Activated CD4-positive, alpha-beta T cell treated with anti-CD3 and anti-CD28 coated beads, Interleukin-2, amount 50 U/mL, for 24 hours (primary cell): ENCODE data around the gene FUT4.
A peak's percentile ranks its signal among the peaks of the same experiment; 100 is the strongest.
"Not testable (repeated sequence)": the region's sequence is repeated elsewhere in the genome, so short reads cannot be mapped to it uniquely, and the experiment has no call there.

Experiments used
- DNase-seq, 2 donors: peaks; one replicate each; pipeline ENCODE4 v3.0.0-alpha.2; 2020; ENCODE audit warnings: low read depth in 1 of 2, low spot score in 1 of 2

Gene FUT4, protein sequence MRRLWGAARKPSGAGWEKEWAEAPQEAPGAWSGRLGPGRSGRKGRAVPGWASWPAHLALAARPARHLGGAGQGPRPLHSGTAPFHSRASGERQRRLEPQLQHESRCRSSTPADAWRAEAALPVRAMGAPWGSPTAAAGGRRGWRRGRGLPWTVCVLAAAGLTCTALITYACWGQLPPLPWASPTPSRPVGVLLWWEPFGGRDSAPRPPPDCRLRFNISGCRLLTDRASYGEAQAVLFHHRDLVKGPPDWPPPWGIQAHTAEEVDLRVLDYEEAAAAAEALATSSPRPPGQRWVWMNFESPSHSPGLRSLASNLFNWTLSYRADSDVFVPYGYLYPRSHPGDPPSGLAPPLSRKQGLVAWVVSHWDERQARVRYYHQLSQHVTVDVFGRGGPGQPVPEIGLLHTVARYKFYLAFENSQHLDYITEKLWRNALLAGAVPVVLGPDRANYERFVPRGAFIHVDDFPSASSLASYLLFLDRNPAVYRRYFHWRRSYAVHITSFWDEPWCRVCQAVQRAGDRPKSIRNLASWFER

DNA sequence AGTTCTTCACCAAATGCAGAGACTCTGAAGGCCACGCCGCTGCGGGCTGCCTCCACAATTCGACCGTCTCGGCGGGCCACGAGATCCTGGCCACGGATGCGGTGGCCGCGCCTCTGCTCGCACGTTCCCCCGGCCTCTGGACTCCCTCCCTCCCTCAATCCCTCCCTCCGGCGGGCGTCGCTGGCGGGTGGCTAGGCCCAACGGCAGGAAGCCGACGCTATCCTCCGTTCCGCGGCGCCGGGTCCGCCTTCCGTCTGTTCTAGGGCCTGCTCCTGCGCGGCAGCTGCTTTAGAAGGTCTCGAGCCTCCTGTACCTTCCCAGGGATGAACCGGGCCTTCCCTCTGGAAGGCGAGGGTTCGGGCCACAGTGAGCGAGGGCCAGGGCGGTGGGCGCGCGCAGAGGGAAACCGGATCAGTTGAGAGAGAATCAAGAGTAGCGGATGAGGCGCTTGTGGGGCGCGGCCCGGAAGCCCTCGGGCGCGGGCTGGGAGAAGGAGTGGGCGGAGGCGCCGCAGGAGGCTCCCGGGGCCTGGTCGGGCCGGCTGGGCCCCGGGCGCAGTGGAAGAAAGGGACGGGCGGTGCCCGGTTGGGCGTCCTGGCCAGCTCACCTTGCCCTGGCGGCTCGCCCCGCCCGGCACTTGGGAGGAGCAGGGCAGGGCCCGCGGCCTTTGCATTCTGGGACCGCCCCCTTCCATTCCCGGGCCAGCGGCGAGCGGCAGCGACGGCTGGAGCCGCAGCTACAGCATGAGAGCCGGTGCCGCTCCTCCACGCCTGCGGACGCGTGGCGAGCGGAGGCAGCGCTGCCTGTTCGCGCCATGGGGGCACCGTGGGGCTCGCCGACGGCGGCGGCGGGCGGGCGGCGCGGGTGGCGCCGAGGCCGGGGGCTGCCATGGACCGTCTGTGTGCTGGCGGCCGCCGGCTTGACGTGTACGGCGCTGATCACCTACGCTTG, at the start of gene FUT4:
Gene FUT4, plus strand, starts transcription at position 227 of the 951 bp plus-strand sequence. Its CDS starts 213 bp downstream, at position 440.
- peak; percentile 54 to 55 for DNase-seq

DNA sequence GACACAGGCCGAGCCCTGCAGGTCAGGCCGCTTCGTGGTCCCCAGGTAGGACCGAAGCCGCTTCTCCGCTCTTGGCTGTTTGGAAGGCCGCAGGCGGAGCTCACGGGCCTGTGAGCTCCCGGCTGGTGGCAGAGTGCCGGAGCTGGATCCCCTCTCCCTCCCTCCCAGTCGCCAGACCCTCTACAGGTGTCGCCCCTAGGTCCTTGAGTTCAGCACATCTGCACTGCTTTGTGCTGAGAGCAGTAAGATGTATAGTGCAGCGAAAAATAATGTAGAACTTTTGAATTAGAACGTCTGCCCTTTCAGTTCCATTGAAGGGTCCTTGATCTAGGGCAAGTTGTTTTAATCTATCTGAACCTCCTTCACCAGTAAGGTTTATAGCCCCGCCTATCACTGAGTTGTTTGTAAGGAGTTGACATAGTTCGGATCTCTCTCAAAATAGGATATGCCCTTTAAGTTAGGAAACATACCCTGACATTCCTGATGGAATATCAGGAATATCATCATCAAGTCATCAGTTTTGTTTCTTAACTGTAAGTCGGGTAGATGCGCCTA, 49.5 kb upstream of the FUT4 start:
- no peak for DNase-seq

DNA sequence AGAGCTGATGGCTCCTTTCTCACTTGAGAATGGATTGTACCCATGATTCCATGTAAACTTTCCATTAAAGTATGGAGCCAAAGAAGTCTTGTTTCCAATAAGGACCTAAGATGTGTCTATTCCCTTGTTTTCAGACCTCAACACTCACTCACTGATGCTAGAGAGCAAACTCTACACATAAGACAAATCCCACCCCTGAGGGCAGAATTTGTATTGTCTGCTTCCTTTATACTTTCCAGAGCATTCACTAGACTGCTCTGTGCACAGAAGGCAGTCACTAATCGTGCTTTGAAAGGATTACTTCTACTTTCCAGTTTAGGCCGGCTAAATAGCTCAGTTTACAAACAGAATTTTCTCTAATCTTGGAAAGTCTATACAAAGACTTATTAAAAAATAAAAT, 43.5 kb upstream of the FUT4 start:
- DNase-seq, result no peak

DNA sequence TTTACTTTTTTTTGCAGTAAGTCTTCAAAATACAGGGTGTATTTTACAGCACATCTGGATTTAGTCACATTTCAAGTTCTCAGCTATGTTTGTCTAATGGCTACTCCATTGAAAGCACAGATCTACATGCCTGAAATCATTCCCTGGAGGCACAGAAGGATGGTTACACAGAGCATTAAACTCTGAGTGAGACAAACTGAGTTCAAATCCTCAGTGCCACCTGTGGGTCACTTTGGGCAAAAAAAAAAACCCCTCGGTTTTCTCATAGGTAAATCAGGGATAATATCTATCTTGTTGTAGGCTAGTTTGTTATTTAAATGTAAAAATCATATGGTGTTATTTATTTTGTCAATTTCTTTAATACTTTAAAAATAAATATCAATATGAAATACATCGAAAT, 42.2 kb upstream of the FUT4 start:
- no peak for DNase-seq

DNA sequence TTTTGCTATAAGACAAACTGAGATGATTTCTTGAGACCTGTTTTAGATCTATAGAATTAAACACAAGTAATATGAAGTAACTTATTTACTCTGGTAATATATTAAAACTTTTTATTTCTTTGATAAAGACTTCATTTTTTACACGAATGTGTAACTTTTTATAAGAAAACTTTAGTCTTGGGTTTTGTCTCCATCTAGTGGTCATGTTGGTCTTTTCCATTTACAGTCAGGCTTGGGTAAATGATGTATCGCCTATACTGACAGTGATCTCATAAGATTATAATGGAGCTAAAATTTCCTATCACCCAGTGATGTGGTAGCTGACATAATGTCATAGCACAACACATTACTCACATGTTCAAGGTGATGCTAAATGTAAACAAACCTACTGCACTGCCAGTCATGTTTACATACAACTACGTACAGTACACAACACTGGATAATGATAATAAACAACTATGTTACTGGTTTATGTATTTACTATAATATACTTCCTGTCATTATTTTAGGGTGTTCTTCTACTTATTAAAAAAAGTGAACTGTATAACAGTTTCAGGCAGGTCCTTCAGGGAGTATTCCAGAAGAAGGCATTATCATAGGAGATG, 38.9 kb upstream of the FUT4 start:
- no peak for DNase-seq

DNA sequence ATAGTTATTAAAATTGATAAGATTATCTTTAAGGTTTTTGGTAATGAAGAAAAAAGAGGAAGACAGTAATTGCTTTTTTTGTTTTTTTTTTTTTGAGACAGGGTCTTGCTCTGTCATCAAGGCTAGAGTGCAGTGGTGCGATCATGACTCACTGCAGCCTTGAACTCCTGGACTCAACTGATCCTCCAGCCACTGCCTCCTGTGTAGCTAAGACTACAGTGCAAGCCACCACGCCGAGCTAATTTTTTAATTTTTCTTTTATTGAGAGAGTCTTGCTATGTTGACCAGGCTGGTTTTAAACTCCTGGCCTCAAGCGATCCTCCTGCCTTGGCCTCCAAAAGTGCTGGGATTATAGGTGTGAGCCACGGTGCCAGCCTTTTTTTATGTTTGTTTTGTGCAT, 37.2 kb upstream of the FUT4 start:
- DNase-seq, result not testable (repeated sequence)

DNA sequence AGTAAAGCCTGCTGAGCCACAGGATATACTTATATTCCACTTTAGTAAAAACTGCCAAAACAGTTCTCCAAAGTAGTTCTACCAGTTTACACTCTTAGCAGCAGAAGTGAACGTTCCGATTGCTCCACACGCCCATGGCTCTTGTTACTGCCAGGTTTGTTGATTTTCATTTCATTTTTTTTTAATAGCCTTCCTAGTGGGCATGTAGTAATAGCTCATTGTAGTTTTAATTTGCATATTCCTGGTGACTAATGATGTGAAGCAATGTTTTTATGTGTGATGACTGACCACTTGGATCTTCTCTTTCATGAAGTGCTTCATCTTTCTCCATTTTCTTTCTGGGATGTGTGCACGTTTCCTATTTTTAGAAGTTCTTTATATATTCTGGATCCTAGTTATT, 36.2 kb upstream of the FUT4 start:
- DNase-seq, result no peak

DNA sequence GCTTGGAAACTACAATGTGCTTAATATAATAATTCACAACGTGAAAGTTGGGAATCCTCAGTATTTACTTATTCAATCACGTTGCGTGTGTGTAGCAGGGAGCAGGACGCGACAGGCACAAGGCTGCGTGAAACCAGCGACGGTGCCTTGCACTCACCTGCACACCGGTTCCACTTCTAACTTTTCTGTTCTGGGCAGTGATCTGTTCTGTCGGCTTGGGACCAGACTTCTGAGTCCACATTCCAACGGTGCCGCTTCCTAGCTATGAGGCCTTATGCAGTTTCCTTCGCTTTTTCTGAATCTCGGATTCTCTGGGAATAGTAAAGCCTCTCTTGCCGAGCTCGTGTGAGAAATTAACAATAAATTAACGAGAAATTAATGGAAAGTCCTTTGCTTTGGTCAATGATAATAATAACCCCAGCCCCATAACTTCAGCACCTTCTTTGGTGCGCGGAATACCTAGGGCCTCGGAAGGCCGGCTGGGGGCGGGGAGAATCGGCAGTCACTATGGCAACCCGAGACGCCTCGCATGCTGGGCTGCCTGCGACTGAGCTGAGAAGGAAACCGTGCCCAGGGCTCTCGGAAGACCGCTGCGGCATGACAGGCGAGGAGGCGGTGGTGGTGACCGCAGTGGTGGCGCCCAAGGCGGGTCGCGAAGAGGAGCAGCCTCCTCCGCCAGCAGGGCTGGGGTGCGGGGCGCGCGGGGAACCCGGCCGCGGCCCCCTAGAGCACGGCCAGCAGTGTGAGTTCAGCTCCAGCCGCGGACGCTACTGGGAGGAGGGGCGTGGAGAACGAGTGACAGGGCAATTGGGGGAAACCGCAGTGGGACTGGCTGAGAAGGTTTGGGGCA, 31.6 kb upstream of the FUT4 start, which contains the start of gene C11orf97:
Gene C11orf97, plus strand, starts transcription at position 530 of the 850 bp plus-strand sequence. Its CDS starts 68 bp downstream, at position 598.
- DNase-seq, result peak; percentile 6 to 27

DNA sequence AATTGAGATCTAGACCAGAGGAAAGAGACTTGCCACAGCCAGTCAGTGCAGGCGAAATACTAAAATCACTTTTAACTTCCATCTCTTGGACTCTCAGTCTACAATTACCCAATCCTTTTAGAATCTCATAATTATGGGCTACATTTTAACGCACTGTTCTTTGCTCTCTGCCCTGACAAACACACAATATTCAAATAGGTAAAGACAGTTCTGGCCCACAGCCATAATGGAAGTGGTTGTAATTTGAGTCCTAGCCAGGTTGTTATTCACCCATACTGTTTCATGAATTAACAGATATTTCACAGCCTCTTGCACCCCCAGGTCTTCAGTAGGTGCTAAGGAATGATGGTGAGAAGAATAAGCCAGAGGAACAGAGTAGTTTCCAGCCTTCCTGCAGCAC, 30.6 kb upstream of the FUT4 start:
- no peak for DNase-seq

DNA sequence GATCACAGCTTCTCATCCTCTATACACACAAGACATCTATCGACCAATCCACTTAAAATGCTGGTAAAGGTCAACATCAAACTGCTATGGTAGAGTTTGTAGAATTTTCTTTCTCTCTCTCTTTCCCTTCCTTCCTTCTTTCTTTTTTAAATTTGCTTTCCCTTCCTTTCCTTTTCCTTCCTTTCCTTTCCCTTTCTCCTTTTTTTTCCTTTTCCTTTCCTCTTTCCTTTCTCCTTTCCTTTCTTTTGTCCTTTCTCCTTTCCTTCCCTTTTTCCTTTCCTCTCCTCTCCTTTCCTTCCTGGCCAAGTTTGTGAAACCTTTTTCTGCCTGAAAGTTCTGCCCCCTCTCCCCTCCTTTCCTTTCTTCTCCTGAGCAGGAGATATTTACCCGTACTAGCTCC, 28.3 kb upstream of the FUT4 start:
- no peak for DNase-seq

DNA sequence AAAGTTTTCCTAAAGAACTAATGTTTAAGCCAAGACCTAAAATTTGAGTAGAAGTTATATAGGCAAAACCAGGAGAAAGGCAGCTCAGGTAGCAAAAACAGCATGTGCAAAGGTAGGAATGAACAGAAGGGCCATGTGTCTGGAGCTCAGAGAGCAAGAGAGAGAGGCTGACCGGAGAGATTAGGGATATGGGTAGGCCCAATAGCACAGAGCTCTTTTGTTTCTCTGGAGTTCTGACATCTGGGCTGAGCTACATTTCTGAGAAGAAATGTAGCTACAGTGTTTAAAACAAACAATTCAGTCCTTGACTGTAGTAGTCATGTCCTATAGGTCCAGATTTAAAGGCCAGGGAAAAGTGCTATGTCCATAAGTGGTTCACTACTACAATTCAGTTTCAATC, 27.0 kb upstream of the FUT4 start:
- no peak for DNase-seq

DNA sequence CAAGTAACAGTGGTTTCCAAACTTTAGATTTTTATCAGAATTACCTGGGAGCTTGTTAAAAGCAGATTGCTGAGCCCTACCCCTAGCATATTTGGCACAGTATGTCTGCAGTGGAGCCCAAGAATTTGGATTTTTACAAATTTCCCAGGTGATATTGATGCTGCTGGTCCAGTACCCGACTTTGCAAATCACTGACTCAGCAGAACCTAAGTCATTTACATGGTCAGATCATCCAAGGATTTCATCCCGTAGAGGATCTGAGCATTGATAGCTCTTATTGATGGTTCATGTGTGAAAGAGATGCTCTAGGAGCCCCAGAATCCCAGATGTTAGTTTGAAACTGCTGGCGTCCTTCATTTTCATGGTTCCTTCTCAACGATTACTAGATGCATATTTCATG, 25.4 kb upstream of the FUT4 start:
- no peak for DNase-seq

DNA sequence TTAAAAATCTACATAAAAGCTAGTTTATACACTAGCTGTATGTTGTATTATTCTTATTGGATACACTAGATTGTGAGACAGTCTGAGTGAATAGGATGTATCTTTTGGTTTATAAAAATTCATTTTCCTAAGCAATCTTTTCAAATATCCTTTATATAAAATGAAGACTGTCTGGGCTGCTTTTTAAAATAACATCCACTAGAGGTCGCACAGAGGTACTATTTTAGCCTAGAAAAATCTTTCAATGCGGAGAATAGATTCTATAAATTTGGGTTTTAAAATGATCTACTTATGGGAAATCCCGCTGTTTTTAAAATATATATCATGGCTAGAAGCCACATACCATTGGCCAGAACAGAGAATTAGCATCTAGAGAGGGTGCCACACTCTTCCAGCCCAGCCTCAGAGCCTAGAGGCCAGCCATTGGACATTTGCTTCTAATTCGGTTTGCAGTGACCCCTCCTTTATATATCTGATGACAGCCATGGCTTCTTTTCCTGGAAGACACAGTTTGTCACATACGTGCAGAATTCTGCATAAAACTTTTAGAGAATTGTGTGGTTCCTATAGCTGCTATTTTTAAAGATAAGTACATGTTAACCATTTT, 24.1 kb upstream of the FUT4 start:
- DNase-seq, result no peak

DNA sequence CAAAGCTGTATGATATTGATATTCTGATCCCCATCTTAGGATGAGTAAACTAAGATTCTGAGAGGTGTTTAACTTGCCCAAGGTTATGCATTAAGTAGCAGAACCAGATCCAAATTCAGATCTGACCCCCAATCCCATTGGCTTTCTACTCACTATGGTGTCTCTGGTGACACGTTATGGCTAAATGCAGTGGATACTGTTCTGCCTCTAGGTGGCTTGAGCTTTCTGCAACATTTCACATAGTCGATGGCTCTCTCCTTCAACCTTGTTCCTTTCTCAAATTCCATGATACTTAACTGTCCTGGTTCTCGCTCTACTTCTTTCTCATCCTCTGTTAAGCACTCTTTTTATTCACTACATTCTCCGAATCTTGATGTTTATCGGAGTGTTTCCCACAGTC, 22.0 kb upstream of the FUT4 start:
- DNase-seq, result no peak

DNA sequence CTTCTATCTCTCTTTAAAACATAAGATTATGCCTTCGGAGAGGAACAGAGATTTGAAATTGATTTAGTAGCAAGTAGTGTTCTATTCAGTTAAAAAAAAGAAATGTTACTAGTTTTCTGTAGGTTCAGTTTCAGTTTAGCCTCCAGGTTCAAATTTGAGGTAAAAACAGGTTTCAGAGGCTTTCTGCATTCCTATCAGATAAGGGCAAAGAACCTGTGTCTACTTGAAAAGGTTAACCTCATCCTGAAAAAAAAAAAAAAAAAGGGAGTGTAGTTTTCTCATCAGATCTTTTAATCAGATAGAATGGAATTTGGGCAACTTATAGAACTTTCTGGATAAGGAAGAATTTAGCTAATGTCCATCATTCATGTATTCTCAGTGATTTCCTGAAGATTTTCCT, 19.4 kb upstream of the FUT4 start:
- DNase-seq, result no peak

DNA sequence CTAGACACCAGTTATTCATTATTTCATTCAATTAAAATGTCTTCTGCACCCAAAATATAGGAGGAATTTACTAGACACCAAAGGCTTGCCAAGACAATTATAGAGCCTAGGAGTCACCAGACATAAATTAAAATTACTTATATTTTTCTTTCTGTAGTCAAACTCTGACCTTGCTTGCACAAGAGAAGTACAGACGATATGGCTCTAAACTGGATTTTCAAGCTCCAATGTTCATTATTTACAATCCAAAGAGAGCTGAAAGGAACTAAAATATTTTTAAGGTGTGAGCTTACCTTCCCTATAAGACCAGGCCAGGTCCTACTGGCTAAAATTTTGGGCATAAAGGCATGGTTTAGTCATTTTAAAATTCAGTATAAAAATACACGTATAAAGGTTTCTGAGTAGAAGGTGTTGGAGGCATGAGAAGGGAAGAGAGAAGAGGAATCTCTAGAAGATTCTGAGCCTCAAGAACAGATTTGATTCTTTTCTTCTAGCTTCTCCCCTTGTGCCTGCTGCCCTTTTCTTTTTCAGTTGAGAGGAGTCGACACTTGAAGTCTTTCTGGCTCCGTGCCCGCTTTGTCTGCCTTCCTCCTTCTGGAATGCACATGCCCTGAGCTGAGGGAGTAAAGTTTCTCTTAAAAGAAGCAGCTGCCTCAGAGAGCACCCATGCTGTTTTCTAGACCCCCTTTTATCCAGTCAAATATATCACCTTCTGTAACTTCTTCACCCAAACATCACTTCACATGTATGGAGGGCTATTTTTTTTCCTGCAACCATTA, 18.0 kb upstream of the FUT4 start:
- DNase-seq, result no peak

DNA sequence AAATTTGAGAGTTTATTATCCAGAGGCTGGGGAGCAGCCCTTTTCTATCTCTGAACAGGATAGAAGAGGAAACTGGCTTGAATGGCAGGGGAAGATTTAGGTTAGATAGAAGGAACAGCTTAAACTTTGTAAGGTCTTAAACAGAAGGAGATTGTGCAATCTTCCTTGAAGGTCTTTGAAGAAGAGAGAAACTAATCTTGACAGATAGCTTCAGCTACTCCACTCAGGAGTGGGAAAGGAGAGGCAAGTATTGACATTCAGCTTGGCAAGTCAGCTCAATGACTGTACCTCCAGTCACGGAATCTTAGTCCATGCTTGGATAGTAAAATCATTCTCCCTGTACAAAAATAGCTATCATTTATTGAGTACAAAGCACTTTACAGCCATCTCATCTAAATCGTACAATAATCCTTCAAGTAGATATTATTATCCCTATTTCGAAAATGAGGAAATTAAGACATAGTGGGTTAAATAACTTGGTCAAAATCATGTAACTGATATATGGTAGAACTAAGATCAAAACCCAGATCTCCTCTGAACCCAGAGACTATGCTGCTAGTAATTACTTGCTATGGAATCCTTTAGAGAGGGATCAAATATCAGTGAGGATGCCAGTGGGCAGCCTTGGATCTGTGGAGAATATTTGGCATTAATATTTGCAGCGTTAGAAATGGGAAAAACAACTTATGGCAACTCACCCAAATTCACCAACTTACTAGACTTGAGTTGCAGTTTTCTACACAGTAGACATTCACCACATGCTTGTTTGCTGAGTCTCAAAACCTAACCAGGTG, 16.9 kb upstream of the FUT4 start:
- no peak for DNase-seq

DNA sequence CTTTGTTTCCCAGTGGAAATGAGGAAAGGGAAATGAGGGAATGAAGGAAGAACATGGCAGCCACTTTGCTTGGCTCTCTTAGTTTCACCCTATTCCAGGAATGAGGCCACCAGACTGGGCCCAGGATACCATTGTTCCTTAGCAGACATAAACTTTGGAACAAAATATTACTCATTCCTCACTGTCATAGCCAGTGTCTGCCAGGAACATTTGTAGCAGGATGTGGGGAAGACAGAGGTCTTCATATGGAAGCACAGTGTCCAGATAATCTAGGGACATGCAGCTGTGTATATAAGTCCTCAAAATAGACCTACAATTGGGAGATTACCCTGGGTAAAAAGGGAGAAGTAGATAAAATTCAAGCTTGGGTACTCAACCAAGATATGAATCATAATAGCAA, 15.2 kb upstream of the FUT4 start:
- no peak for DNase-seq
